ENCODE results near the gene PVALEF.

The PVALEF gene

DNA sequence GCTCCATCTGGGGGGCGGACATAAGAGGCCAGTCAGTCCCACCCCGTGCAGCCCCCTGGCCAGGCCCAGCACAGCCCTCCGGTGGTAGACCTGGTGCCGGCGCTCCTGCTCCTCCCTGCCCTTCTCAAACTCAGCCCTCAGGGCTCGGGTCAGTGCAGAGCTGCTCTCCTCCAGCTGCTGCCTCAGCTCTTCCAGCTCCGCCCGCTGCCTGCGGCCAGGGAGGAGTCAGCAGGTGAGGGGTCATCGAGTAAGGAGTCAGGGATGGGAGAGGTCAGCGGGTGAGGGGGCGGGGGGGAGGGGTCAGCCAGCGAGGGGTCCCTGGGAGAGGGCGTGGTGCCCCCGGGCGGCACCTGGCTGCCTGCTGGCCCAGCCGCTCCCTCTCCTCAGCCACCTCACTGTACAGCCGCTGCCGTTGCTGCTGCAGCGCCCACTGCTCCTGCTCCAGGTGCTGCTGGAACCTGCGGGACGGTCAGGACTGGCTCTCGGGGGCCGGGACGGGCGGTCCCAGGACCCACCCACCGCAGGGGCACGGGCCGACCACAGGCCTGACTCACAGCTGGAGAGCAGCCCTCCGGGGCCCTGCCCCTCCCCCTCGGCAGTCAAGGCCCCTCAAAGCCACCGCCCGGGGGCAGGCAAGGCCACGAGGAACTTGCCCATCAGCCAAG lies 27.2 kb downstream of the PVALEF start:
- H3K4me3 ChIP-seq (ENCODE audit: low read depth, low read length) = no peak overlapping the region
- TF ChIP-seq, protein P1, sequence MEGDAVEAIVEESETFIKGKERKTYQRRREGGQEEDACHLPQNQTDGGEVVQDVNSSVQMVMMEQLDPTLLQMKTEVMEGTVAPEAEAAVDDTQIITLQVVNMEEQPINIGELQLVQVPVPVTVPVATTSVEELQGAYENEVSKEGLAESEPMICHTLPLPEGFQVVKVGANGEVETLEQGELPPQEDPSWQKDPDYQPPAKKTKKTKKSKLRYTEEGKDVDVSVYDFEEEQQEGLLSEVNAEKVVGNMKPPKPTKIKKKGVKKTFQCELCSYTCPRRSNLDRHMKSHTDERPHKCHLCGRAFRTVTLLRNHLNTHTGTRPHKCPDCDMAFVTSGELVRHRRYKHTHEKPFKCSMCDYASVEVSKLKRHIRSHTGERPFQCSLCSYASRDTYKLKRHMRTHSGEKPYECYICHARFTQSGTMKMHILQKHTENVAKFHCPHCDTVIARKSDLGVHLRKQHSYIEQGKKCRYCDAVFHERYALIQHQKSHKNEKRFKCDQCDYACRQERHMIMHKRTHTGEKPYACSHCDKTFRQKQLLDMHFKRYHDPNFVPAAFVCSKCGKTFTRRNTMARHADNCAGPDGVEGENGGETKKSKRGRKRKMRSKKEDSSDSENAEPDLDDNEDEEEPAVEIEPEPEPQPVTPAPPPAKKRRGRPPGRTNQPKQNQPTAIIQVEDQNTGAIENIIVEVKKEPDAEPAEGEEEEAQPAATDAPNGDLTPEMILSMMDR (IDR thresholded peaks at IDR 0.05; ENCODE audit: low read depth, low read length) = no peak

DNA sequence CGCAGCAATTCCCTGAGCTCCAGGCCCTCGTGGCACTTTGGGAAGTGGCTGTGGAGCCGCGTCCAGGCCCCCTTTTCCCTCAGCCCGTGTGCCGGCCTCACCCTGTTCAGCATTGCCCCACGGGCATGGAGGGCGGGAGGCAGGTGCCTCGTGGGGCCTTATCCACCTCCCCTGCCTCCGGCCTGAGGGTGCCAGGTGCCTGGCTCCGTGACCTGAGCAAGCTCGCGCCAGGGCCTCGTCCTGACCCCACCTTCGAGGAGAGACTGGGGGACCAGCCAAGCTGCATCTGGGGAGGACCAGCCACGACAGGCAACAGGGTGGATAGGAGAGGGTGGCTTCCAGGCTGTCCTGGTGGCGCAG lies 27.7 kb downstream of the PVALEF start:
- TF ChIP-seq, protein P1 (IDR thresholded peaks at IDR 0.05; ENCODE audit: low read depth, low read length) = no peak

DNA sequence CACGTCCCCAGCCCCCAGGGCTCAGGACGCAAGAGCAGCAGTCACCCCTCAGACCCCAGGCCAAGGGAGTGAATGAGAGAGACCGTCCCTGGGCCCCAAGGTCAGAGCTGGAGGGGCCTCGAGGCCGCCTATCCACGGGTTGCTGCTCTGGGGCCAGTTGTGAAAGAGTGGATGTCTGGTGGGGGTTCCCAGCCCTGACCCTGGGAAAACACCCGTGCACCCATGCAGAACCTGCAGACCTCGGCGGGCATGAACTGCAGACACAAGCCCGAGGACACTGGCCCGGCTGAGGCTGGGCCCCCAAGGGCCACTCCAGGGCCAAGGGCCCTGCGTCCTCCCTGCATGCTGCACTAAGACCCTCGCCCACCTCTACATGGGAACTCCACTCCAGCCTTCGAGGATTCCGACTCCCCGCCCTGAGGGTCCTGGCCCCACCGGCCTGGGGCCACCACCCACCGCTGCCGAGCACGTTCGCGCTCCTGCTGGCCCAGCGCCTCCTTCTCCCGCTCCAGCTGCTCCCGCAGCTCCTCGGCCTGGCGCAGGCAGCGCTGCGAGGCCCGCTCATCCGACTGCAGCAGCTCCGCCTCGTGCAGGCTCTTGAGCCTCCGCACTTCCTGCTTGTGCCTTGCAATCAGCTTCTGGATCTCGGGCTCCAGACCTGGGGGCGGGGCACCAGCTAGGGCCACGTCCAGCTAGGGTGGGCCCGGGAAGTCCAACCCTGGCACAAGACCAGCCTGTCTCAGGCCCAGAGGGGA lies 28.3 kb downstream of the PVALEF start:
- H3K4me3 ChIP-seq (ENCODE audit: low read depth, low read length) = no peak overlapping the region
- TF ChIP-seq, protein P1 (IDR thresholded peaks at IDR 0.05; ENCODE audit: low read depth, low read length) = no peak

More for the DNA sequence above, 27.7 kb downstream of the PVALEF start:
- no peak overlapping the region for H3K4me3 ChIP-seq (ENCODE audit: low read depth, low read length)

DNA sequence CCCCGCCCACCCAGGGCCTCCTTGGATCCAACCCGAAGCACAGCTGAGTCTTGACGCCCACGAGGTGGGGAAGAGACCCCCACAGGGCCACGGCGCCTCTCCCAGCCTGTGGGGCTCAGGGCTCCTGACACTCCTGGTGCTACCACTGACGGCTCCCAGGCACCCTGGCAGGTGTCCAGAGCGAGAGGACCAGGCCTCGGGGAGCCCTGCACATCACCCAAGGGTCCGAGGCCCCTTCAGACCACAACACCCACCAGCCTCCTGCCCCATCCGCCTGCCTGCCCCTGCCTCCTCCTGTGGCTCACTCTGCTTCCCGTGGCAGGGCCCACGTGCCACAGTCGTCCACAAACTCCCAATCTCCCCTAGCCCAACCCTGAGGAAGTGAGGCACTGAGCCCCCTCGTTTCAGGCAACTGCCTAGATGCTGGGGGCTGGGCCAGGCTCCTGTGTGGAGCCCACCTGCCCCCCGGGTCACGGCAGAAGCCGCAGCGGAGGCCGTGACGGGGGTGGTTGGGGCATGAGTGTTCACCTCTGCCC lies 29.0 kb downstream of the PVALEF start:
- TF ChIP-seq, protein P1 (IDR thresholded peaks at IDR 0.05; ENCODE audit: low read depth, low read length) = no peak
- H3K4me3 ChIP-seq (ENCODE audit: low read depth, low read length) = no peak overlapping the region

DNA sequence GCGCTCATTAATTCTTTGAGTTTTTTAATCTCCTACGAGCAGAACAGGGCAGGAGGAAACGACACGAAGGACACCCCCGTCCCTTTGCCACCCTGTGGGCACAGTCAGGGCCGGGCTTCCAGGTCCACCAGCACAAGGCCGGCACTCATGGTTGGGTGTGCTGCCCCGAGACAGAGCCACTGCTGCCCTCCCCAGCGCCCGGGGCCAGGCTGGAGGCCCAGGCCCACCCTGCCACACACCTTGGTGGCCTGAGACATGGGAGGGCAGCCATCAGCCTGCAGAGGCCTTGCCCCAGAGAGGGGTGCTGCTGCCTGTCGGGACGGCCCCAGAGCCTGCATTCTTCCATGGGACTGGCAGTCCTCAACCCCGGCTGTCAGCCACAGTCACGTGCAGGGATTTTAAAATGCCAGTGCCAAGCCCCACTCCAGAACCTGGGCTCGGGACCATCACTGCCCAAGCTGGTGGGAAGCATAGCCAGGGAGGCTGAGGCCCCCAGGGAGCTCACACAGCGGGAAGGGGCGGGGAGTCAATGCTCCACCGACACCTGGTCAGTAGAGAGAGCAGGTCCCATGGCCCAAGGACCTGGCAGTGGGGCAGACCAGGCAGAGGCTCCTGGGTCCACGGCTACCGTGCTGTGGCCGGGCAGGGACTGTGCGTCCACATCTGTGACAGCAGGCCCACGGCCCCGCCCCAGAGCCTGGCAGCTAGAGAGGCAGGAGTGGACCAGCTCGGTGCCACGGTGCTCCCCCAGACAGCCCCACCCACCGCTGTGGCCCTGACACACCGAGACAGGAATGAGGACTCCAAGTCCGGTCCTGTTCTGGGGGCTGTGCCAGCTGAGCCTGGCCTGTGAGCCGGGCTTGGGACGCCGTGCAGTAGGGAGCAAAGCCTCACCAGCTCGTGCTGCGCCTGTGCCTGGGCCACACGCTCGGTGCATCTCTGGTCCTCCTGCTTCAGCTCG lies 29.9 kb downstream of the PVALEF start:
- TF ChIP-seq, protein P1 (IDR thresholded peaks at IDR 0.05; ENCODE audit: low read depth, low read length) = no peak

DNA sequence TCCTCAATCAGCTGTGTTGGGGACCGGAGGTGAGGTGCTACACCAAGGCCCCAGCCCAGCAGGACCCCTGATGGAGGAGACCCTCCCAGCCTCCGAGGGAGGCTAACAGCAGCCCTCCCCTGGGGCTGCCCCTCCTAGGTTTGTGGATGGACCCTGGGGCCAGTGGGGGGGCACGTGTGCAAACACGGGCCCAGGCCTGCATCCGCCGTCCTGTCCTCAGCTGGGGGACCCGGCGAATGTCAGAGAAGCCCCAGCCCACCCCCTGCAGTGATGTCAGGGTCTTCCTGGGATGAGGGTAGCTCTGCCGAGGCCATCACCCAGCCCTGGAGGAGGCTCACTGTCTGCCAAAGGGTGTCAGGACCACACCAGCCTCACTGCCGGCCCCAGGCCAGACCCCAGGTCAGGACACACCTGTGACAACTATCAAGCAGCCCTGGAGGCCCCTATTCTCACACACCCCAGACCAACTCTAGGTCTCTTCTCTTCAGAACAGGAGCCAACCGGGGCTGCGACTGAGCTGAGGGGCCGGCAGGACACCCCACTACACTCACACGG lies 30.7 kb downstream of the PVALEF start:
- TF ChIP-seq, protein P1 (IDR thresholded peaks at IDR 0.05; ENCODE audit: low read depth, low read length) = no peak

More for the DNA sequence above, 29.9 kb downstream of the PVALEF start:
- H3K4me3 ChIP-seq (ENCODE audit: low read depth, low read length) = no peak overlapping the region

More for the DNA sequence above, 30.7 kb downstream of the PVALEF start:
- H3K4me3 ChIP-seq (ENCODE audit: low read depth, low read length) = no peak overlapping the region

Data from WI38 (cell line).